H1 (cell line): ENCODE measurements around the gene IRF7. TPM values are rescaled to one million over a fixed set of nuclear protein-coding genes. Genes with fewer than 3 reads are reported as not detected.

Experiments
- CTCF ChIA-PET: fragments of 300-600 bp; sonication (Branson Sonifier 250); formaldehyde crosslinking; loops from one replicate; lab custom pipeline; 2021; ENCODE audit not compliant: partially characterized antibody; lab: Charles Lee
- POLR2A ChIA-PET: fragments of 300-600 bp; sonication (Branson Sonifier 250); formaldehyde crosslinking; loops from one replicate; lab custom pipeline; 2021; ENCODE audit warnings: inconsistent platforms; ENCODE audit not compliant: partially characterized antibody; lab: Charles Lee
- DNase-seq, 2 experiments: peaks; one replicate each; pipeline versions ENCODE4 v3.0.0 to v3.0.0-alpha.2; 2010 to 2022; ENCODE audit warnings: low spot score in 2 of 2, low read depth in 1 of 2, mixed read lengths in 1 of 2
- FAIRE-seq: peaks from 2 replicates; lab custom pipeline; 2011; peaks lifted over from hg19 to GRCh38; lab: Jason Lieb, UNC
- H2AFZ ChIP-seq: 2 replicates; pipeline ENCODE4 v1.8.1; 2012; ENCODE audit warnings: low read length, inconsistent platforms
- H2AK5ac ChIP-seq: 2 replicates; pipeline ENCODE4 v1.6.1; 2013; ENCODE audit warnings: low read depth, low read length
- H2BK120ac ChIP-seq: replicated peaks from 2 replicates; pipeline ENCODE3; 2013; ENCODE audit warnings: low read depth, low read length, inconsistent platforms
- H2BK12ac ChIP-seq: 2 replicates; pipeline ENCODE4 v1.6.1; 2013; ENCODE audit warnings: low read depth, low read length
- H2BK15ac ChIP-seq: 2 replicates; pipeline ENCODE4 v1.6.1; 2013; ENCODE audit warnings: low read length
- H2BK20ac ChIP-seq: 2 replicates; pipeline ENCODE4 v1.6.1; 2013; ENCODE audit warnings: low read length
- H2BK5ac ChIP-seq: 2 replicates; pipeline ENCODE4 v1.6.1; 2013; ENCODE audit warnings: low read depth, low read length
- H3K14ac ChIP-seq: 2 replicates; pipeline ENCODE4 v1.6.1; 2013; ENCODE audit warnings: inconsistent platforms; ENCODE audit not compliant: insufficient read length
- H3K18ac ChIP-seq: 2 replicates; pipeline ENCODE4 v1.6.1; 2013; ENCODE audit warnings: low read length; ENCODE audit errors: extremely low read depth
- H3K23ac ChIP-seq: 2 replicates; pipeline ENCODE4 v1.6.1; 2013; ENCODE audit warnings: inconsistent platforms; ENCODE audit not compliant: insufficient read length
- H3K23me2 ChIP-seq: 2 replicates; pipeline ENCODE4 v1.6.1; 2013; ENCODE audit warnings: low read depth, low read length
- H3K27ac ChIP-seq: 2 replicates; pipeline ENCODE4 v1.6.1; 2011; ENCODE audit warnings: low read depth, low read length, inconsistent platforms
- H3K27me3 ChIP-seq, 4 experiments: replicated peaks in 1 of 4; 1 replicate in 1 of 4; 2 replicates in 3 of 4; pipeline versions ENCODE4 v1.6.1 to v1.8.1; 2011 to 2013; ENCODE audit warnings: low read length in 3 of 4, mild to moderate bottlenecking in 3 of 4, inconsistent platforms in 2 of 4, mixed read lengths in 2 of 4, moderate library complexity in 1 of 4; ENCODE audit not compliant: control insufficient read depth in 3 of 4, insufficient read depth in 3 of 4; ENCODE audit errors: extremely low read depth in 1 of 4
- H3K36me3 ChIP-seq, 4 experiments: 2 replicates each; pipeline versions ENCODE4 v1.6.1 to v1.8.1; 2011 to 2013; ENCODE audit warnings: mild to moderate bottlenecking in 4 of 4, low read length in 3 of 4, moderate library complexity in 2 of 4, control low read depth in 1 of 4, inconsistent platforms in 1 of 4; ENCODE audit not compliant: insufficient read depth in 4 of 4, control insufficient read depth in 2 of 4
- H3K4ac ChIP-seq: replicated peaks from 2 replicates; pipeline ENCODE3; 2013; ENCODE audit warnings: low read length, low read depth, mixed read lengths, inconsistent platforms; ENCODE audit not compliant: insufficient read length
- H3K4me1 ChIP-seq, 4 experiments: replicated peaks in 1 of 4; 1 replicate in 1 of 4; 2 replicates in 3 of 4; pipeline versions ENCODE4 v1.6.1 to v1.8.1; 2011 to 2013; ENCODE audit warnings: low read length in 3 of 4, inconsistent platforms in 2 of 4, mixed read lengths in 1 of 4; ENCODE audit not compliant: insufficient read depth in 4 of 4, control insufficient read depth in 3 of 4
- H3K4me2 ChIP-seq, 2 experiments: 2 replicates each; pipeline versions ENCODE4 v1.6.1 to v1.8.1; 2011 to 2013; ENCODE audit warnings: low read depth in 2 of 2, low read length in 2 of 2, control low read depth in 1 of 2, inconsistent platforms in 1 of 2, mild to moderate bottlenecking in 1 of 2; ENCODE audit not compliant: insufficient read depth in 1 of 2
- H3K4me3 ChIP-seq, 4 experiments: fragments of 200-600, 300-600 bp in 1 of 4; sonication (generic), shearing (Covaris generic), sonication (Bioruptor Twin) in 1 of 4; 2 replicates each; pipeline versions ENCODE4 v1.5.1 to v1.8.1; 2011 to 2016; ENCODE audit warnings: low read length in 4 of 4, low read depth in 3 of 4, control low read depth in 2 of 4, inconsistent platforms in 2 of 4, mild to moderate bottlenecking in 2 of 4, mixed read lengths in 1 of 4, moderate library complexity in 1 of 4; ENCODE audit not compliant: insufficient read depth in 2 of 4; ENCODE audit errors: extremely low read depth in 1 of 4
- H3K56ac ChIP-seq: replicated peaks from 2 replicates; pipeline ENCODE3; 2013; ENCODE audit warnings: low read depth, mild to moderate bottlenecking, mixed read lengths, low read length, inconsistent platforms; ENCODE audit not compliant: insufficient read length
- H3K79me1 ChIP-seq: 2 replicates; pipeline ENCODE4 v1.6.1; 2013; ENCODE audit warnings: low read depth, low read length, control low read depth
- H3K79me2 ChIP-seq, 2 experiments: 2 replicates each; pipeline versions ENCODE4 v1.6.1 to v1.8.1; 2012 to 2013; ENCODE audit warnings: low read length in 2 of 2, mild to moderate bottlenecking in 2 of 2, inconsistent platforms in 1 of 2; ENCODE audit not compliant: insufficient read depth in 2 of 2, control insufficient read depth in 1 of 2
- H3K9ac ChIP-seq, 4 experiments: replicated peaks in 1 of 4; 1 replicate in 1 of 4; 2 replicates in 3 of 4; pipeline versions ENCODE4 v1.6.1 to v1.8.1; 2011 to 2013; ENCODE audit warnings: low read depth in 3 of 4, low read length in 3 of 4, control low read depth in 2 of 4, mild to moderate bottlenecking in 2 of 4, moderate library complexity in 2 of 4, inconsistent platforms in 1 of 4; ENCODE audit errors: extremely low read depth in 1 of 4
- H3K9me3 ChIP-seq, 2 experiments: 2 replicates each; pipeline versions ENCODE4 v1.6.1 to v1.8.1; 2012 to 2013; ENCODE audit warnings: mild to moderate bottlenecking in 2 of 2, moderate library complexity in 2 of 2, control low read depth in 1 of 2, inconsistent platforms in 1 of 2, low read depth in 1 of 2, low read length in 1 of 2, mixed read lengths in 1 of 2; ENCODE audit not compliant: insufficient read depth in 2 of 2
- H4K20me1 ChIP-seq, 2 experiments: replicated peaks in 1 of 2; 2 replicates each; pipeline versions ENCODE3 to v1.8.1; 2011 to 2013; ENCODE audit warnings: inconsistent platforms in 2 of 2, low read length in 2 of 2, mild to moderate bottlenecking in 1 of 2; ENCODE audit not compliant: insufficient read depth in 2 of 2, control insufficient read depth in 1 of 2
- H4K5ac ChIP-seq: 2 replicates; pipeline ENCODE4 v1.6.1; 2013; ENCODE audit warnings: low read length, low read depth, mixed read lengths, inconsistent platforms; ENCODE audit not compliant: insufficient read length
- H4K8ac ChIP-seq: 2 replicates; pipeline ENCODE4 v1.8.0; 2013; ENCODE audit warnings: mild to moderate bottlenecking, moderate library complexity, low read length, inconsistent platforms; ENCODE audit not compliant: insufficient read depth; ENCODE audit errors: extremely low read depth
- H4K91ac ChIP-seq: replicated peaks from 2 replicates; pipeline ENCODE3; 2013; ENCODE audit warnings: low read length, mixed read lengths, inconsistent platforms; ENCODE audit not compliant: insufficient read length
- CBX8 ChIP-seq: fragments of 300-800, 300-1000 bp; sonication (generic); IDR thresholded peaks from 2 replicates; pipeline ENCODE4 v1.7.1; 2016; ENCODE audit warnings: low read depth, low read length, borderline replicate concordance
- CTBP2 ChIP-seq: IDR thresholded peaks from 2 replicates; pipeline ENCODE4 v1.7.0; 2011; ENCODE audit warnings: borderline replicate concordance, mild to moderate bottlenecking, moderate library complexity, mixed read lengths, low read length; ENCODE audit not compliant: insufficient read depth, insufficient read length
- E2F6 ChIP-seq: IDR thresholded peaks from 2 replicates; pipeline ENCODE4 v1.6.1; 2012; ENCODE audit warnings: inconsistent platforms
- FOSL1 ChIP-seq: IDR thresholded peaks from 2 replicates; pipeline ENCODE4 v1.6.1; 2011; ENCODE audit warnings: mild to moderate bottlenecking, low read depth, low read length, moderate library complexity; ENCODE audit not compliant: insufficient read depth
- PHF8 ChIP-seq: fragments of 200-600 bp; sonication (generic); conservative IDR thresholded peaks from 2 replicates; pipeline ENCODE4 v1.7.1; 2012; ENCODE audit warnings: low read depth, mild to moderate bottlenecking, inconsistent platforms, low read length, moderate library complexity
- SP1 ChIP-seq: IDR thresholded peaks from 2 replicates; pipeline ENCODE4 v1.6.1; 2011; ENCODE audit warnings: low read depth, low read length
- SP2 ChIP-seq: IDR thresholded peaks from 2 replicates; pipeline ENCODE4 v1.6.1; 2012; ENCODE audit warnings: mild to moderate bottlenecking, low read length, inconsistent platforms
- TAF7 ChIP-seq: optimal IDR thresholded peaks from 2 replicates; pipeline ENCODE3; 2011; ENCODE audit warnings: low read depth, mild to moderate bottlenecking, inconsistent platforms, low read length, moderate library complexity, borderline replicate concordance
- WGBS, 2 experiments: shearing (Covaris generic) in 1 of 2; methylation state at CpG; one replicate each; pipeline versions ENCODE4 v1.1.6 to v1.1.7; 2013 to 2015; ENCODE audit warnings: low lambda C conversion rate in 2 of 2, mixed read lengths in 2 of 2, inconsistent platforms in 1 of 2, low coverage in 1 of 2, missing lambda C conversion rate in 1 of 2; ENCODE audit not compliant: insufficient replicate concordance in 2 of 2, insufficient coverage in 1 of 2, insufficient read length in 1 of 2; ENCODE audit errors: extremely low coverage in 1 of 2, missing lambda C conversion rate in 1 of 2; 5-methylcytosine and 5-hydroxymethylcytosine counted together
- polyA plus RNA-seq, 7 experiments: library from polyadenylated mRNA; depleted of rRNA in 3 of 7; stranded (reverse) in 5 of 7; unstranded in 2 of 7; fragments of >200 nt in 5 of 7; fragments of 200-250 nt in 2 of 7; gene quantifications; 1 replicate in 5 of 7; 2 replicates in 1 of 7; 4 replicates in 1 of 7; pipeline versions ENCODE4 v1.2.1 to v1.2.3, GENCODE V29; 2011 to 2013; ENCODE audit warnings: missing spikeins in 2 of 7, mixed read lengths in 2 of 7
- total RNA-seq: library from RNA; stranded (reverse); fragmentation: NEBNext Ultra II Directional; extraction: Animal tissue kit (Norgen Biotek cat#: 25700); gene quantifications from 2 replicates; pipeline ENCODE4 v1.2.1, GENCODE V29; 2021

Gene IRF7
- total and polyA plus RNA-seq, 2 of the 8 experiments (the other 6 are each of a cell fraction or from before 2014, with no cell fraction given) = 9.1 to 9.6 TPM

GRCh38 chr11:575313-575995 is 40.3 kb downstream of the IRF7 start:
- DNase-seq (peak in 1 of 2 experiments; percentile 63), FAIRE-seq (no peak)
- no peak overlapping the region for H3K14ac ChIP-seq
- peak overlapping the region; percentile 33; the same call in 1 of the 2 replicates for H2BK12ac ChIP-seq
- peak overlapping the region; percentile 83 to 99 for H3K4me2 ChIP-seq
- peak overlapping the region; percentile 44 to 72 (median 57) for H3K4me3 ChIP-seq
- H3K18ac ChIP-seq = peak overlapping the region; percentile 78
- peak overlapping the region; percentile 74 for H3K4ac ChIP-seq
- no peak overlapping the region; the same call in 1 of the 2 replicates for H2BK5ac ChIP-seq
- H2AK5ac ChIP-seq = no peak overlapping the region
- no peak overlapping the region for H3K56ac ChIP-seq
- H2BK15ac ChIP-seq = peak overlapping the region; percentile 31; the same call in 1 of the 2 replicates
- no peak overlapping the region; a peak in 1 of 7 replicates for H3K9ac ChIP-seq
- POLR2A ChIA-PET = interaction anchor here (0.7 to 2.1 kb wide), 17 partner anchors 8 to 175 kb away, joined by 3 to 15 read pairs (median 4); partner anchors contain the start of genes DRD4, IRF7, LMNTD2 and LRRC56
- no peak overlapping the region for H2AFZ ChIP-seq
- peaks cover 8 to 17% (median 13%) of the 10 kb centered on the region in 4 experiments for H3K27me3 ChIP-seq
- H3K9me3 ChIP-seq = no peaks in the 10 kb centered on the region
- H2BK120ac ChIP-seq = peak overlapping the region; percentile 72
- H3K79me2 ChIP-seq = peaks cover 37 to 38% of the 10 kb centered on the region in 2 experiments
- peaks cover 29 to 35% of the 10 kb centered on the region in 2 experiments for H4K20me1 ChIP-seq
- CTCF ChIA-PET = interaction anchor here (0.6 to 2.1 kb wide), 7 partner anchors 9 to 992 kb away, joined by 3 to 7 read pairs (median 5); no protein-coding TSS in a partner anchor
- H4K91ac ChIP-seq = no peak overlapping the region
- no peak overlapping the region for H3K27ac ChIP-seq
- H3K23me2 ChIP-seq = peaks cover 15% of the 10 kb centered on the region
- whole genome bisulfite sequencing, 2 experiments = 4% methylated on average over 47 of the region's 81 CpGs; no CpG with 5 or more reads in 1 of the 2 experiments
- no peak overlapping the region for H4K5ac ChIP-seq
- peaks cover 6 to 26% (median 16%) of the 10 kb centered on the region in 4 experiments for H3K4me1 ChIP-seq
- H3K79me1 ChIP-seq = peaks cover 15% of the 10 kb centered on the region
- no peak overlapping the region for H3K23ac ChIP-seq
- H3K36me3 ChIP-seq = no peaks in the 10 kb centered on the region
- no peak overlapping the region for H2BK20ac ChIP-seq
- no peak overlapping the region for H4K8ac ChIP-seq
- TF ChIP-seq SP1 = no peak
- TF ChIP-seq E2F6 = 0 out of 2 replicates have a peak, but pooled peaks have one; percentile 46
- TF ChIP-seq TAF7 = no peak
- TF ChIP-seq CBX8 = no peak
- TF ChIP-seq PHF8 = no peak
- TF ChIP-seq FOSL1 = no peak
- TF ChIP-seq CTBP2 = peak; percentile 60
- TF ChIP-seq SP2 = no peak
